Urinary bladder (tissue), 4 donors: ENCODE measurements around the gene TANC1. TPM values are rescaled to one million over a fixed set of nuclear protein-coding genes. Genes with fewer than 3 reads are reported as not detected.

Source experiments
- DNase-seq: peaks from one replicate; pipeline ENCODE4 v3.0.0-alpha.2; 2015; ENCODE audit errors: extremely low spot score
- H3K27ac ChIP-seq: one replicate; pipeline ENCODE4 v1.5.1; 2013; ENCODE audit warnings: low read depth, mild to moderate bottlenecking, moderate library complexity
- H3K36me3 ChIP-seq: one replicate; pipeline ENCODE4 v1.6.1; 2013; ENCODE audit warnings: mild to moderate bottlenecking, moderate library complexity; ENCODE audit not compliant: insufficient read depth
- H3K4me1 ChIP-seq: one replicate; pipeline ENCODE4 v1.6.1; 2013; ENCODE audit warnings: mild to moderate bottlenecking, moderate library complexity; ENCODE audit not compliant: insufficient read depth
- H3K4me3 ChIP-seq: one replicate; pipeline ENCODE4 v1.5.1; 2013; ENCODE audit warnings: low read depth, low read length
- WGBS: extraction: QIAGEN DNeasy Blood & Tissue Kit; methylation state at CpG from one replicate; pipeline ENCODE4 v1.1.7; 2013; 5-methylcytosine and 5-hydroxymethylcytosine counted together
- polyA plus RNA-seq: library from polyadenylated mRNA; stranded (reverse); fragments of 200-250 nt; gene quantifications from one replicate; pipeline ENCODE4 v1.2.3, GENCODE V29; 2013
- total RNA-seq: library from RNA; depleted of rRNA; stranded (reverse); fragments of >200 nt; gene quantifications from one replicate; pipeline ENCODE4 v1.2.3, GENCODE V29; 2014
- donor health status: healthy with polysubstance abuse.
- donor health status: healthy.

Gene TANC1
- total and polyA plus RNA-seq, 2 donors, result 18.4 to 47.5 TPM

- no peak overlapping the region for H3K27ac ChIP-seq
- H3K36me3 ChIP-seq, result no peaks in the 10 kb centered on the region
- DNase-seq, result no peak
- H3K4me3 ChIP-seq, result no peak overlapping the region
- WGBS, result 95% methylated on average over 12 of the region's 12 CpGs
- no peaks in the 10 kb centered on the region for H3K4me1 ChIP-seq
These were observed 224.0 kb downstream of the TANC1 start for GRCh38 chr2:159192371-159192918.

GRCh38 chr2:159193791-159194190, 225.4 kb downstream of the TANC1 start:
- peaks cover 2% of the 10 kb centered on the region for H3K36me3 ChIP-seq
- WGBS, result 93% methylated on average over 4 of the region's 4 CpGs
- no peaks in the 10 kb centered on the region for H3K4me1 ChIP-seq
- no peak overlapping the region for H3K4me3 ChIP-seq
- no peak for DNase-seq
- H3K27ac ChIP-seq, result no peak overlapping the region

- no peak overlapping the region for H3K27ac ChIP-seq
- H3K4me1 ChIP-seq, result no peaks in the 10 kb centered on the region
- no peak for DNase-seq
- 90% methylated on average over 10 of the region's 10 CpGs for WGBS
- H3K4me3 ChIP-seq, result no peak overlapping the region
- peaks cover 2% of the 10 kb centered on the region for H3K36me3 ChIP-seq
These were observed 225.8 kb downstream of the TANC1 start for GRCh38 chr2:159194241-159194640.

GRCh38 chr2:159195697-159196096, 227.3 kb downstream of the TANC1 start:
- Histone ChIP-seq H3K36me3 (peaks cover 2% of the 10 kb centered on the region), H3K4me1 (no peaks in the 10 kb centered on the region), H3K27ac (no peak overlapping the region), H3K4me3 (no peak overlapping the region)
- WGBS, result 87% methylated on average over 6 of the region's 6 CpGs
- DNase-seq, result no peak

- no peak overlapping the region for H3K27ac ChIP-seq
- H3K4me1 ChIP-seq, result no peaks in the 10 kb centered on the region
- no peak for DNase-seq
- whole genome bisulfite sequencing, result 96% methylated on average over 14 of the region's 14 CpGs
- peaks cover 2% of the 10 kb centered on the region for H3K36me3 ChIP-seq
- no peak overlapping the region for H3K4me3 ChIP-seq
These were observed 228.0 kb downstream of the TANC1 start for GRCh38 chr2:159196393-159196925.

- Histone ChIP-seq H3K4me1 (no peaks in the 10 kb centered on the region), H3K4me3 (no peak overlapping the region), H3K27ac (no peak overlapping the region), H3K36me3 (peaks cover 2% of the 10 kb centered on the region)
- DNase-seq, result no peak
- 93% methylated on average over 9 of the region's 9 CpGs for WGBS
These were observed 230.8 kb downstream of the TANC1 start for GRCh38 chr2:159199236-159199635.

GRCh38 chr2:159199761-159200465, 231.5 kb downstream of the TANC1 start:
- WGBS, result 82% methylated on average over 4 of the region's 4 CpGs
- Histone ChIP-seq H3K4me1 (no peaks in the 10 kb centered on the region), H3K36me3 (peaks cover 2% of the 10 kb centered on the region), H3K4me3 (no peak overlapping the region), H3K27ac (no peak overlapping the region)
- no peak for DNase-seq

- DNase-seq, result no peak
- H3K4me1 ChIP-seq, result no peaks in the 10 kb centered on the region
- WGBS, result 43% methylated on average over 1 of the region's 1 CpG
- H3K27ac ChIP-seq, result no peak overlapping the region
- H3K36me3 ChIP-seq, result peaks cover 2% of the 10 kb centered on the region
- no peak overlapping the region for H3K4me3 ChIP-seq
These were observed 232.1 kb downstream of the TANC1 start for GRCh38 chr2:159200498-159200897.

GRCh38 chr2:159201360-159202063, 233.1 kb downstream of the TANC1 start:
- Histone ChIP-seq H3K27ac (no peak overlapping the region), H3K36me3 (peaks cover 2% of the 10 kb centered on the region), H3K4me3 (no peak overlapping the region), H3K4me1 (no peaks in the 10 kb centered on the region)
- WGBS, result 55% methylated on average over 8 of the region's 8 CpGs
- no peak for DNase-seq

- H3K4me1 ChIP-seq, result no peaks in the 10 kb centered on the region
- H3K27ac ChIP-seq, result no peak overlapping the region
- no peak for DNase-seq
- H3K36me3 ChIP-seq, result peaks cover 2% of the 10 kb centered on the region
- H3K4me3 ChIP-seq, result no peak overlapping the region
- WGBS, result 36% methylated on average over 4 of the region's 4 CpGs
These were observed 234.2 kb downstream of the TANC1 start for GRCh38 chr2:159202568-159203071.

GRCh38 chr2:159204381-159205144, 236.1 kb downstream of the TANC1 start:
- Histone ChIP-seq H3K4me1 (no peaks in the 10 kb centered on the region), H3K36me3 (no peaks in the 10 kb centered on the region), H3K4me3 (no peak overlapping the region), H3K27ac (no peak overlapping the region)
- WGBS, result 95% methylated on average over 15 of the region's 15 CpGs
- no peak for DNase-seq

GRCh38 chr2:159206736-159207380, 238.4 kb downstream of the TANC1 start:
- Histone ChIP-seq H3K27ac (no peak overlapping the region), H3K4me1 (no peaks in the 10 kb centered on the region), H3K36me3 (no peaks in the 10 kb centered on the region), H3K4me3 (no peak overlapping the region)
- DNase-seq, result no peak
- WGBS, result 64% methylated on average over 6 of the region's 6 CpGs

GRCh38 chr2:159208438-159208837, 240.0 kb downstream of the TANC1 start:
- 80% methylated on average over 5 of the region's 5 CpGs for WGBS

More at GRCh38 chr2:159208438-159208837, 240.0 kb downstream of the TANC1 start:
- DNase-seq, result no peak
- no peaks in the 10 kb centered on the region for H3K4me1 ChIP-seq
- H3K36me3 ChIP-seq, result no peaks in the 10 kb centered on the region
- H3K4me3 ChIP-seq, result no peak overlapping the region
- no peak overlapping the region for H3K27ac ChIP-seq
